BLaER1 treated with 17β-estradiol and CSF1 and Interleukin-3, amounts not matched to agents 10 nM and 100 nM (cell line): ENCODE results near the gene ARVCF.
A peak's percentile ranks its signal among the peaks of the same experiment; 100 is the strongest.

Experiments used
- H3K27ac ChIP-seq, 11 experiments: shearing (Covaris generic); formaldehyde crosslinking; 2 replicates each; pipeline ENCODE4 v1.8.1; 2022
- H3K27me3 ChIP-seq, 11 experiments: shearing (Covaris generic); formaldehyde crosslinking; 2 replicates each; pipeline ENCODE4 v1.8.1; 2022
- H3K36me3 ChIP-seq, 11 experiments: shearing (Covaris generic); formaldehyde crosslinking; 2 replicates each; pipeline ENCODE4 v1.8.1; 2022
- H3K4me1 ChIP-seq, 10 experiments: shearing (Covaris generic); formaldehyde crosslinking; 2 replicates each; pipeline ENCODE4 v1.8.1; 2022
- H3K4me2 ChIP-seq, 11 experiments: shearing (Covaris generic); formaldehyde crosslinking; 2 replicates each; pipeline ENCODE4 v1.8.1; 2022
- H3K4me3 ChIP-seq, 10 experiments: shearing (Covaris generic); formaldehyde crosslinking; 2 replicates each; pipeline ENCODE4 v1.8.1; 2022
- H3K9ac ChIP-seq, 11 experiments: shearing (Covaris generic); formaldehyde crosslinking; 2 replicates each; pipeline ENCODE4 v1.8.1; 2022
- H3K9me3 ChIP-seq, 11 experiments: shearing (Covaris generic); formaldehyde crosslinking; replicated peaks in 1 of 11; 2 replicates each; pipeline ENCODE4 v1.8.1; 2022
- H4K20me1 ChIP-seq, 11 experiments: shearing (Covaris generic); formaldehyde crosslinking; 2 replicates each; pipeline ENCODE4 v1.8.1; 2022
- Cebpa-rat ChIP-seq, 11 experiments: shearing (Covaris generic); IDR thresholded peaks; 2 replicates each; pipeline ENCODE4 v1.8.1; 2022

The ARVCF gene

DNA sequence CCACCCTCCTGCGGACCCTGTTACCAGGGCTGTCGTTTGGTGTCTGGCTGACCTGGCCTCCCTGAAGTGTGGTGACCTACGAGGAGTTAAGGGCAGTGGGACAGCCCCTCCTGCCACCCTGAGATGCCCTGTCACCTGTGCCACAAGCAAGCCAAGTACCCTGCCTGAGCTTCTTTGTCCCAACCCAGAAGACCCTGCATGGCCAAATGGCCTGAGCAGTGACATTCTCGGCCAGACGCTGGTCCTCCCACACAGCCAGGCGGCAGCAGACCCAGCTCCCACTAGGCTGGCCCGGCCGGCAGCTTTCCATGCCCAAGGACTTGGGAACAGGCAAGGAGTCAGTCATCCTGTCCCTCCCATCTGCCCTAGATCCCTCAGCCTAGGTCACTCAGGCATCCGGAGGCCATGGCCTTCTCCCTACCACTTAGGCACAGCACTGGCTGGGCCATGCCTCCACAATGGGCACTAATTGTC lies 7.6 kb downstream of the ARVCF start:
- Histone ChIP-seq H3K36me3 (peaks cover 0 to 6% (median 0%) of the 10 kb centered on the region in 11 experiments; a peak in 3 of 22 replicates), H3K4me2 (0 out of 22 replicates have a peak overlapping the region, but pooled peaks of 1 of the 11 experiments have one; percentile 91), H3K4me3 (no peak overlapping the region), H3K27me3 (no peaks in the 10 kb centered on the region), H3K27ac (no peak overlapping the region), H3K9ac (no peak overlapping the region), H4K20me1 (peaks cover 0 to 5% (median 0%) of the 10 kb centered on the region in 11 experiments; a peak in 2 of 22 replicates), H3K9me3 (peaks cover 6 to 11% (median 8%) of the 10 kb centered on the region in 11 experiments), H3K4me1 (peaks cover 10 to 51% (median 40%) of the 10 kb centered on the region in 10 experiments)
- TF ChIP-seq Cebpa-rat (IDR thresholded peaks at IDR 0.05), result no peak

DNA sequence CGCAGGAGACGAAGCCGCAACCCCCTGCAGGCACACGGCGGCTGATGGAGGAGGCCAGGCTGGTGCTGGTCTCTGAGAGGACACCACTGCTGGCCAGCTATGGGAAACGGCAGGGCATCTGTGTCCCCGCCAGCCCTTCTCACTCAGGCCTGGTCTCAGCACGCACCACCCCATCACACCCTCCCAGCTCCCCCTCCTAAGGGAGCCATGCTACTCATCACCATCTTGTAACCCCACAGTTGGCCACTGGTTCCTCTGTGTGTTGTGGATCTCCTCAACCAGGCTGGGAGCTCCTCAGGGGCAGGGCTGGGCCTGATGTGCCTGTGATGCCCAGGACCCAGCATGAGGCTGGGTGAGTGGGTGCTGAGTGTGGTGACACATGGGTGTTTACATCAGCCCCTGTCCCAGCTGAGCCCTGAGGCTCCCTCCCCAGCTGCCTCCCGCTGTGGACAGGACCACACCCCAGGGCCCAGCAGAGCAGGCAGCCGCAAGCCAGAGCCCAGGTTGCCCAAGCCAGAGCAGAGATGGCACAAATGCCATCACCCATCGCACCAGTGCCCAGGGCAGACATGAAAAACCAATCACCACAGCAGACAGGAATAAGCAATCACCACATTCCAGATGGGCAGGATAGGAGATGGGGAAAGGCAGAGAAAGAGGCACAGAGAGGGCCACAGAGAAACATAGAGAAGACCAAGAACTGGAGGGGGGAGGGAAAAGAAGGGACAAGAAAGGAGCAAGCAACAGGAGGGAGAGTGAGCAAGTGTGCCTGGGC lies 8.2 kb downstream of the ARVCF start:
- H3K4me3 ChIP-seq, result no peak overlapping the region
- peaks cover 0 to 7% (median 0%) of the 10 kb centered on the region in 11 experiments; a peak in 3 of 22 replicates for H3K36me3 ChIP-seq
- no peak overlapping the region for H3K4me2 ChIP-seq
- no peak overlapping the region for H3K9ac ChIP-seq
- H3K27ac ChIP-seq, result no peak overlapping the region
- peaks cover 10 to 49% (median 38%) of the 10 kb centered on the region in 10 experiments for H3K4me1 ChIP-seq
- H3K9me3 ChIP-seq, result peaks cover 11 to 17% (median 14%) of the 10 kb centered on the region in 11 experiments
- TF ChIP-seq Cebpa-rat (IDR thresholded peaks at IDR 0.05), result no peak
- no peaks in the 10 kb centered on the region for H3K27me3 ChIP-seq
- peaks cover 0 to 5% (median 0%) of the 10 kb centered on the region in 11 experiments; a peak in 2 of 22 replicates for H4K20me1 ChIP-seq

DNA sequence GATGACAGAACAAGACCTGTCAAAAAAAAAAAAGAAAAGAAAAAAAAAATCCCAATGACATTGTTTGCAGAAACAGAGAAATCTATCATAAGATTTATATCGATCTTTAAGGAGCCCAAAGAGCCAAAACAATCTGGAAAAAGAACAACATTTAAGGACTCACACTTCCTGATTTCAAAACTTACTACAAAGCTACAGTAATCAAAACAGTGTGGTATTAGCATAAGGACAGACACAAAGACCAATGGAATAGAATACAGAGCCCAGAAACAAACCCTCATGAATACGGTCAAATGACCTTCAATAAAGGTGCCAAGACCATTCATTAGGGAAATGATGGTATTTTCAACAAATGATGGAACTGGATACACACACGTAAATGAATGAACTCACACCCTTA lies 12.2 kb downstream of the ARVCF start:
- Histone ChIP-seq H3K27me3 (peaks cover 0 to 15% (median 0%) of the 10 kb centered on the region in 11 experiments; a peak in 2 of 22 replicates), H4K20me1 (peaks cover 0 to 9% (median 0%) of the 10 kb centered on the region in 11 experiments; a peak in 4 of 22 replicates), H3K36me3 (peaks cover 0 to 12% (median 0%) of the 10 kb centered on the region in 11 experiments; a peak in 3 of 22 replicates), H3K4me2 (no peak overlapping the region), H3K9me3 (peaks cover 16 to 27% (median 21%) of the 10 kb centered on the region in 11 experiments), H3K4me3 (no peak overlapping the region), H3K9ac (no peak overlapping the region), H3K27ac (no peak overlapping the region), H3K4me1 (peaks cover 15 to 44% (median 35%) of the 10 kb centered on the region in 10 experiments)
- TF ChIP-seq Cebpa-rat (IDR thresholded peaks at IDR 0.05), result no peak

DNA sequence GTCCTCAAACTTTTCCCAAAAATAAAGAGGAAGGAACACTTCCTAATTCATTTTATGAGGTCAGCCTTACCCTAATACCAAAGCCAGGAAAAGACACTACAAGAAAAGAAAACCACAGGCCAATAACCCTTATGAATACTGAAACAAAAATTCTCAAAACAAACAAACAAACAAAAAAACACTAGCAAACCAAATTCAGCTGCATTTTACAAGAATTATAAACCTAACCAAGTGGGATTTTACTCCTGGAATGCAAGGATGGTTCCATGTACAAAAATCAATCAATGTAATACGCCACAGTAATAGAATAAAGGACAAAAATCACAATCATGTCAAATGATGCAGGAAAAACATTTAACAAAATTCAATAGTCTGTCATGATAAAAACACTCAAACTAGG lies 13.3 kb downstream of the ARVCF start:
- no peak for TF ChIP-seq Cebpa-rat (IDR thresholded peaks at IDR 0.05)
- Histone ChIP-seq H3K27ac (no peak overlapping the region), H3K27me3 (peaks cover 0 to 15% (median 0%) of the 10 kb centered on the region in 11 experiments; a peak in 2 of 22 replicates), H3K4me1 (peaks cover 18 to 53% (median 45%) of the 10 kb centered on the region in 10 experiments), H3K9ac (no peak overlapping the region), H3K9me3 (peaks cover 16 to 27% (median 21%) of the 10 kb centered on the region in 11 experiments), H3K4me3 (no peak overlapping the region), H3K36me3 (peaks cover 0 to 12% (median 0%) of the 10 kb centered on the region in 11 experiments; a peak in 3 of 22 replicates), H4K20me1 (peaks cover 0 to 11% (median 0%) of the 10 kb centered on the region in 11 experiments; a peak in 4 of 22 replicates), H3K4me2 (peak overlapping the region in 2 of 11 experiments; percentile 23 to 75; a peak in 1 of 22 replicates)

DNA sequence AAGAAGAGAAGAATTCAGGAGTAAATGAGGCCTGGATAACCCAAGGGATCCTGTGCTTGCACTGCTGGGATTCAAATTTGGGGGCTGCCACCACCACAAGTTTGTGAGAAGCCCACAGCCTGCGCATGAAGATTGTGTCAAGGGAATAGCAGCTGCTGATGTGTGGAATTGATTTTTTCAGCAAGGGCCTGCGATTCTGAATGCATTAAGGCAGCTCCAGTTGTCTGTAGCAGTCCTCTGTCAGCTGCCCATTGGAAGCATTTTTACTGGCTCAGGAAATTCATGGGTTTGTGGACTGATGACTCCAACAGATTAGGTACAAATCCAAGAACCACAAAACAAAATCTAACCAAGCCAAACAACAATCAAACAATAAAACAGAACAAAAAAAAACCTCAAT lies 14.0 kb downstream of the ARVCF start:
- no peak for TF ChIP-seq Cebpa-rat (IDR thresholded peaks at IDR 0.05)
- Histone ChIP-seq H3K9ac (peak overlapping the region in 1 of 11 experiments; percentile 39; a peak in 3 of 22 replicates), H3K27me3 (peaks cover 0 to 15% (median 0%) of the 10 kb centered on the region in 11 experiments; a peak in 2 of 22 replicates), H3K4me1 (peaks cover 24 to 59% (median 51%) of the 10 kb centered on the region in 10 experiments), H3K9me3 (peaks cover 16 to 27% (median 21%) of the 10 kb centered on the region in 11 experiments), H3K27ac (no peak overlapping the region), H4K20me1 (peaks cover 0 to 11% (median 0%) of the 10 kb centered on the region in 11 experiments; a peak in 5 of 22 replicates), H3K4me2 (peak overlapping the region in 8 of 11 experiments; percentile 69 to 93 (median 84); a peak in 16 of 22 replicates), H3K36me3 (peaks cover 0 to 12% (median 0%) of the 10 kb centered on the region in 11 experiments; a peak in 3 of 22 replicates), H3K4me3 (no peak overlapping the region)

DNA sequence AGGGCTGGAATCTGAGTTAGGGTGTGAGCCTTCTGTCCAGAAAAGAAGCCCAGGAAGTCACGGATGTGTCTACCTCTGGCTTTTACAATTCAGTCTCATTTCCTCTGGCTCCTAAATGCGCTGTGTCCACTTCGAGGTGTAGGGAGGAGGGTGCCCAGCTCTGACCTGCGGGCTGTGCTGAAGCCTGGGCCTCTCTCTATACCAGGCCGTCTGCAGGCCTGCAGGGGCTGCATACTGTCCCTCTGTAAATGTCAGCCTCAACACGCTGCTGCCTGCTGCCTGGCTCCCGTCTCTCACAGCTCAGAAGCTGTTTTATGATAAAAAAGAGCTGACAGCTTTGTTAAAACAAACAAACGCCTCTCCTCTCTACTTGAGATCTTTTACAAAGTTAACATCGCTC lies 14.5 kb downstream of the ARVCF start:
- Histone ChIP-seq H3K36me3 (peaks cover 0 to 12% (median 0%) of the 10 kb centered on the region in 11 experiments; a peak in 3 of 22 replicates), H4K20me1 (peaks cover 0 to 11% (median 0%) of the 10 kb centered on the region in 11 experiments; a peak in 5 of 22 replicates), H3K4me3 (no peak overlapping the region), H3K9ac (peak overlapping the region in 4 of 11 experiments; percentile 37 to 49 (median 42); a peak in 6 of 22 replicates), H3K27ac (peak overlapping the region in 3 of 11 experiments; percentile 2 to 35 (median 32); a peak in 4 of 22 replicates), H3K4me2 (peak overlapping the region; percentile 55 to 93 (median 76); a peak in 18 of 22 replicates), H3K9me3 (peaks cover 16 to 27% (median 21%) of the 10 kb centered on the region in 11 experiments), H3K27me3 (peaks cover 0 to 15% (median 0%) of the 10 kb centered on the region in 11 experiments; a peak in 2 of 22 replicates), H3K4me1 (peaks cover 26 to 64% (median 56%) of the 10 kb centered on the region in 10 experiments)
- TF ChIP-seq Cebpa-rat (IDR thresholded peaks at IDR 0.05), result no peak

DNA sequence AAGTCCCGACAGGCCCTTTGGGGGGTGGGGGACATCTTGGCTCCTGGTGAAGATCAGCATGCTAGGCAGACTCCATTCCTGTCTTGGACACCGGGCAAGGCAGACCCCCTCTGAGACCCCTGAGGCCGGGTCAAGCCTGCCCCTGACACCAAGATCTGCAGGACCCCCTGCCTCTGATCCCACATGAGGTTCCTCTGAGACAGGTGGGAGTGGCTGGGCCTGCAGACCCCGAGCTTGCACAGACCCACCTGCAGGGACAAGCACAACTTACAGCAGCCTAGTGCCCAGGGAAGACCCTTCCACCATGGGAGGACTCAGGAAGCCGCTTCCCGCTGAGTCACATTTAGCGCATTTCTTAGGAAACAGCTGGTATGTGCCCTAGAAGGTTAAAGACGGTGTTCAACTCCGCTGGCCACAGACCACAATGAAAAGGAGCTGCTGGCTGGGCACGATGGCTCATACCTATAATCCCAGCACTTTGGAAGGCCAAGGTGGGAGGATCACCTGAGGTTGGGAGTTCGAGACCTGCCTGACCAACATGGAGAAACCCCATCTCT lies 15.5 kb downstream of the ARVCF start:
- H3K9ac ChIP-seq, result peak overlapping the region in 4 of 11 experiments; percentile 37 to 49 (median 44); a peak in 6 of 22 replicates

More for the DNA sequence above, 15.5 kb downstream of the ARVCF start:
- H3K9me3 ChIP-seq, result peaks cover 16 to 27% (median 21%) of the 10 kb centered on the region in 11 experiments
- peaks cover 0 to 12% (median 0%) of the 10 kb centered on the region in 11 experiments; a peak in 3 of 22 replicates for H3K36me3 ChIP-seq
- TF ChIP-seq Cebpa-rat (IDR thresholded peaks at IDR 0.05), result no peak
- peaks cover 35 to 74% (median 66%) of the 10 kb centered on the region in 10 experiments for H3K4me1 ChIP-seq
- H3K4me2 ChIP-seq, result peak overlapping the region; percentile 55 to 93 (median 76)
- no peak overlapping the region for H3K4me3 ChIP-seq
- H3K27ac ChIP-seq, result peak overlapping the region in 2 of 11 experiments; percentile 28 to 35; a peak in 3 of 22 replicates
- peaks cover 0 to 11% (median 0%) of the 10 kb centered on the region in 11 experiments; a peak in 5 of 22 replicates for H4K20me1 ChIP-seq
- H3K27me3 ChIP-seq, result peaks cover 0 to 15% (median 0%) of the 10 kb centered on the region in 11 experiments; a peak in 2 of 22 replicates
